Measurements from ENCODE around the gene C1orf21.

- TF ChIP-seq CTCF (conservative IDR thresholded peaks at IDR 0.05; ENCODE audit: low read depth, low read length) = no peak
- no peak for TF ChIP-seq MXI1 (IDR thresholded peaks at IDR 0.05; ENCODE audit: borderline replicate concordance, low read depth, low read length)
- no peak for TF ChIP-seq POLR2A (IDR thresholded peaks at IDR 0.05; ENCODE audit: low read depth, low read length)
- no peak for TF ChIP-seq FOS (IDR thresholded peaks at IDR 0.05; ENCODE audit: low read depth, low read length)
- no peak for TF ChIP-seq RCOR1 (IDR thresholded peaks at IDR 0.05; ENCODE audit: insufficient replicate concordance, low read length)
- no peak for TF ChIP-seq ELK1 (IDR thresholded peaks at IDR 0.05; ENCODE audit: borderline replicate concordance, low read depth, low read length)
- TF ChIP-seq RAD21 (IDR thresholded peaks at IDR 0.05; ENCODE audit: low read length) = no peak
- TF ChIP-seq, protein P1, sequence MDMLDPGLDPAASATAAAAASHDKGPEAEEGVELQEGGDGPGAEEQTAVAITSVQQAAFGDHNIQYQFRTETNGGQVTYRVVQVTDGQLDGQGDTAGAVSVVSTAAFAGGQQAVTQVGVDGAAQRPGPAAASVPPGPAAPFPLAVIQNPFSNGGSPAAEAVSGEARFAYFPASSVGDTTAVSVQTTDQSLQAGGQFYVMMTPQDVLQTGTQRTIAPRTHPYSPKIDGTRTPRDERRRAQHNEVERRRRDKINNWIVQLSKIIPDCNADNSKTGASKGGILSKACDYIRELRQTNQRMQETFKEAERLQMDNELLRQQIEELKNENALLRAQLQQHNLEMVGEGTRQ (IDR thresholded peaks at IDR 0.05; ENCODE audit: low read depth, low read length) = no peak
- no peak for TF ChIP-seq BHLHE40 (IDR thresholded peaks at IDR 0.05; ENCODE audit: low read depth, low read length)
- TF ChIP-seq RFX5 (IDR thresholded peaks at IDR 0.05; ENCODE audit: low read depth, low read length) = no peak
These were observed 130.3 kb downstream of the C1orf21 start for GRCh38 chr1:184517130-184517529.
